Thyroid gland (tissue), 4 donors: ENCODE results near the gene SFPQ. TPM values are rescaled to one million over a fixed set of nuclear protein-coding genes. Genes with fewer than 3 reads are reported as not detected.

Source experiments
- DNase-seq, 2 donors: peaks; one replicate each; pipeline ENCODE4 v3.0.0-alpha.2; 2019
- H3K27ac ChIP-seq, 3 donors: fragments of 200-600 bp; sonication (generic); 1 replicate in 2 of 3; 2 replicates in 1 of 3; pipeline ENCODE4 v1.5.1; 2016 to 2019; ENCODE audit warnings: mild to moderate bottlenecking in 1 of 3, moderate library complexity in 1 of 3
- H3K27me3 ChIP-seq: fragments of 200-600 bp; sonication (generic); one replicate; pipeline ENCODE4 v1.5.1; 2019
- H3K36me3 ChIP-seq, 2 donors: fragments of 200-600 bp; sonication (generic); one replicate each; pipeline ENCODE4 v1.5.1; 2016 to 2019
- H3K4me1 ChIP-seq, 2 donors: fragments of 200-600 bp; sonication (generic); one replicate each; pipeline ENCODE4 v1.5.1; 2017 to 2019
- H3K4me3 ChIP-seq, 3 donors: fragments of 200-600 bp; sonication (generic); replicated peaks in 1 of 3; 1 replicate in 2 of 3; 2 replicates in 1 of 3; pipeline ENCODE4 v1.5.1; 2016; ENCODE audit warnings: mild to moderate bottlenecking in 1 of 3
- H3K9me3 ChIP-seq: fragments of 200-600 bp; sonication (generic); one replicate; pipeline ENCODE4 v1.5.1; 2017
- POLR2A ChIP-seq, 2 donors: fragments of 450-650 bp; IDR thresholded peaks; one replicate each; pipeline ENCODE4 v1.6.1; 2017; ENCODE audit warnings: antibody characterized with exemption in 2 of 2, mild to moderate bottlenecking in 2 of 2, moderate library complexity in 1 of 2
- WGBS, 2 donors: methylation state at CpG; one replicate each; pipeline ENCODE4 v1.1.5; 2017; 5-methylcytosine and 5-hydroxymethylcytosine counted together
- intact Hi-C: fragments of 100-400 bp; cut with DNase I; formaldehyde crosslinking; loops from one replicate; pipeline ENCODE4 v1.15.1; 2023
- total RNA-seq, 4 donors: library from RNA; depleted of rRNA; stranded (reverse); fragments of >200 nt; gene quantifications; one replicate each; pipeline ENCODE4 v1.2.3, GENCODE V29; 2016
- TF ChIP-seq, protein P1 (sequence below), 6 experiments: fragments of 200-600 bp in 3 of 6; fragments of 450-650 bp in 3 of 6; sonication (generic) in 3 of 6; IDR thresholded peaks; one replicate each; pipeline ENCODE4 v1.5.1; 2016 to 2019; ENCODE audit warnings: antibody characterized with exemption in 6 of 6, mild to moderate bottlenecking in 2 of 6, inconsistent platforms in 1 of 6, moderate library complexity in 1 of 6

Gene SFPQ
- total RNA-seq, 4 donors from 2014 or later: 178 to 299 (median 239) TPM

DNA sequence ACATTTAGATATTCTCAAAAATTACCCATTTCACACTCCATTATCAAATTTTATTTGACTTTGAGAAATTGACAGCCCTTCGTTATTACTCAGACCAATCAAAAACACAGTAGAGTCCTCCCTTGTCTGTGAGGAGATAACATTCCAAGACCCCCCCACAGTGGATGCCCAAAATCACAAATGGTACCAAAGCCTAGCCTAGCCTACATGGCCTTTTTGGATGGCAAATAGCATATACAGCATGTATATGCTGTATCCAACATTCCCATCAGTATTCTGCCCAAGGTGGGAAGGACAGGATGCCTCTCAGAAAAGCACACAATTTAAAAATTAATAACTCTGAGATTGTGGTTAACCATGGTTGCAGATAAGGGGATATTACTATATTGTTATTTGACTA lies 17.3 kb downstream of the SFPQ start:
- WGBS, 2 donors: 90 to 93% methylated on average over 1 of the region's 1 CpG
- Histone ChIP-seq H3K27me3 (no peaks in the 10 kb centered on the region), H3K9me3 (no peaks in the 10 kb centered on the region), H3K27ac (no peak overlapping the region), H3K36me3 (peaks cover 36 to 50% of the 10 kb centered on the region in 2 donors), H3K4me3 (no peak overlapping the region), H3K4me1 (peaks cover 6 to 7% of the 10 kb centered on the region in 2 donors)
- DNase-seq: no peak
- TF ChIP-seq POLR2A (IDR thresholded peaks at IDR 0.05): no peak
- TF ChIP-seq, protein P1, sequence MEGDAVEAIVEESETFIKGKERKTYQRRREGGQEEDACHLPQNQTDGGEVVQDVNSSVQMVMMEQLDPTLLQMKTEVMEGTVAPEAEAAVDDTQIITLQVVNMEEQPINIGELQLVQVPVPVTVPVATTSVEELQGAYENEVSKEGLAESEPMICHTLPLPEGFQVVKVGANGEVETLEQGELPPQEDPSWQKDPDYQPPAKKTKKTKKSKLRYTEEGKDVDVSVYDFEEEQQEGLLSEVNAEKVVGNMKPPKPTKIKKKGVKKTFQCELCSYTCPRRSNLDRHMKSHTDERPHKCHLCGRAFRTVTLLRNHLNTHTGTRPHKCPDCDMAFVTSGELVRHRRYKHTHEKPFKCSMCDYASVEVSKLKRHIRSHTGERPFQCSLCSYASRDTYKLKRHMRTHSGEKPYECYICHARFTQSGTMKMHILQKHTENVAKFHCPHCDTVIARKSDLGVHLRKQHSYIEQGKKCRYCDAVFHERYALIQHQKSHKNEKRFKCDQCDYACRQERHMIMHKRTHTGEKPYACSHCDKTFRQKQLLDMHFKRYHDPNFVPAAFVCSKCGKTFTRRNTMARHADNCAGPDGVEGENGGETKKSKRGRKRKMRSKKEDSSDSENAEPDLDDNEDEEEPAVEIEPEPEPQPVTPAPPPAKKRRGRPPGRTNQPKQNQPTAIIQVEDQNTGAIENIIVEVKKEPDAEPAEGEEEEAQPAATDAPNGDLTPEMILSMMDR (IDR thresholded peaks at IDR 0.05): no peak
- intact Hi-C loops: no loop called here

DNA sequence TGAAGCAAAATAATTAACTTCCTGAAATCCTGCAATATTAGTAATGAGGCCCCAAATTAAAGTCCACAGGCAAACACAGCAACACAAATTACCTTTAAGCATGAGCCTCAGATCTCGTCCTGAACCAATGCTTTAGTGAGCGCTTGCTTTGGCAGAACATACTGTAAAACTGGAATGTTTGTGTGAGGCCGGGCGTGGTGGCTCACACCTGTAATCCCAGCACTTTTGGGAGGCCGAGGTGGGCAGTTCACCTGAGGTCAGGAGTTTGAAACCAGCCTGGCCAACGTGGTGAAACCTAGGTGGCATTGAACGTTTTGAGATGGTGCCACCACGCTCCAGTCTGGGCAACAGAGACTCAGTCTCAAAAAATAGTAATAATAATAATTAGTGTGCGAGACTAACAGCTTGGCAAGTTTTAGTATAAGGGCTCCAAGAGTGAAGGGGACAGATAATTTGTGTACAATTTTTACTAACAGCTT lies 17.8 kb downstream of the SFPQ start:
- no peaks in the 10 kb centered on the region for H3K27me3 ChIP-seq
- no peak for DNase-seq
- TF ChIP-seq, protein P1 (IDR thresholded peaks at IDR 0.05): no peak
- no peak for TF ChIP-seq POLR2A (IDR thresholded peaks at IDR 0.05)
- H3K27ac ChIP-seq: no peak overlapping the region
- peaks cover 6 to 7% of the 10 kb centered on the region in 2 donors for H3K4me1 ChIP-seq
- no peaks in the 10 kb centered on the region for H3K9me3 ChIP-seq
- no peak overlapping the region for H3K4me3 ChIP-seq
- peaks cover 32 to 45% of the 10 kb centered on the region in 2 donors for H3K36me3 ChIP-seq
- intact Hi-C loops: no loop called here
- 91 to 93% methylated on average over 9 of the region's 9 CpGs for WGBS, 2 donors

DNA sequence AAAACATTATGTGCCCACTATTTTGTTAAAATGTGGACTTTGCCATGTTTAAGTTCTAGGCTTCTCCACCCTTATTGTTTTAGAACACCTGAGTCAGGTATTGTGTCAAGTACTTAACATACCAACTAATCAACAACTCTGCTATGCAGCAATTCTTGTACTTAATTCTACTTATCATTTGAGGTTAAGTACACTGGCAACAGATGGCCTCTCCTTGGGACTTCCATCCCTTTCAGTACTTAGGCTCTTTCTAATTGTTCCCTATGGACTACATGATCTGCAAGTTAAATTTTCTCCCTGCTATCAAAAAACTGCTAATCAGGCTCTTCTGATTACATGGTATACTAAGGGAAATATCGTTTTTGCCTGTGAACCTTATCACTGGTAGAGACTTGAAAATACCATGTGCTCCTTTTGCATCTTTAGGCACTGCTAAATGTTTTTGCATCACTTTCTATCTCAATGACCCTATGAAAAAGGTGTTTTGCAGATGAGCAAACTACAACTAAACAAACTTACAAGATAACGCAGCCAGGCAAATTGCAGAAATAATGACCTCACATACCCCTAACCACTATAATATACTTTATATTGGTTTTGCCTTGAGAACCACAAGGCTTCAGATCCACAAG lies 18.9 kb downstream of the SFPQ start:
- Histone ChIP-seq H3K9me3 (no peaks in the 10 kb centered on the region), H3K27me3 (no peaks in the 10 kb centered on the region), H3K27ac (no peak overlapping the region), H3K4me1 (peaks cover 4 to 6% of the 10 kb centered on the region in 2 donors), H3K4me3 (no peak overlapping the region), H3K36me3 (peaks cover 22 to 38% of the 10 kb centered on the region in 2 donors)
- WGBS, 2 donors: 69 to 71% methylated on average over 2 of the region's 2 CpGs
- TF ChIP-seq POLR2A (IDR thresholded peaks at IDR 0.05): no peak
- TF ChIP-seq, protein P1 (IDR thresholded peaks at IDR 0.05): no peak
- intact Hi-C loops: no loop called here
- DNase-seq: no peak

DNA sequence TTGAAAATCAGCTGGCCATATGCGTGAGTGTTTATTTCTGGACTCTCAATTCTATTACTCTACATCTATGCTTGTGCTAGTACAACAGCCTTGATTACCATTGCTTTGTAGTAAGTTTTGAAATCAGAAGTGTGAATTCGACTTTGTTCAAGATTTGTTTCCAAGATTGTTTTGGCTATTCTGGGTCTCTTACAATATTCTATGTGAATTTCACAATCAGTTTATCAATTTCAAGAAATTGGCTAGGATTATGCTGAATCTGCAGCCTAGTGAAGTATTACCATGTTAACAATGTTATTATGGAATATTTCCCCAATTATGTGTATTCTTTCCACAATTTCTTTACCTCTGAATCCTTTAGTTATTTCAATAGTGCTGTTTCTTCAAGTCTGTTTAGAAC lies 19.5 kb downstream of the SFPQ start:
- DNase-seq: no peak
- Histone ChIP-seq H3K9me3 (no peaks in the 10 kb centered on the region), H3K27ac (no peak overlapping the region), H3K4me1 (peaks cover 4 to 6% of the 10 kb centered on the region in 2 donors), H3K27me3 (no peaks in the 10 kb centered on the region), H3K36me3 (peaks cover 19 to 36% of the 10 kb centered on the region in 2 donors), H3K4me3 (no peak overlapping the region)
- 79 to 86% methylated on average over 2 of the region's 2 CpGs for WGBS, 2 donors
- TF ChIP-seq, protein P1 (IDR thresholded peaks at IDR 0.05): no peak
- no peak for TF ChIP-seq POLR2A (IDR thresholded peaks at IDR 0.05)
- intact Hi-C loops: no loop called here

DNA sequence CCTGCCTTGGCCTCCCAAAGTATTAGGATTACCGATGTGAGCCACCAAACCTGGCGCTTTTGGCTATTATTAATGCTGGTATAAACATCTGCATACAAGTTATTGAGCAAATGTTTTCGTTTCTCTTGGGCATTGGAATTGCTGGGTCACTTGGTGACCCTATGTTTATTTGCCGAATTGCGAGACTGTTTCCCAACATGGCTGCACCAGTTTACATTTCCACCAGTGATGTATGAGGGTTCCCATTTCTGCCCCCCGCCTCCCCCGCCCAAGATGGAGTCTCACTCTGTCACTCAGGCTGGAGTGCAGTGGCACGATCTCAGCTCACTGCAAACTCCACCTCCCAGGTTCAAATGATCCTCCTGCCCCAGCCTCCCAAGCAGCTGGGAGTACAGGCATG lies 20.9 kb downstream of the SFPQ start:
- 86 to 91% methylated on average over 8 of the region's 8 CpGs for WGBS, 2 donors
- H3K4me1 ChIP-seq: peaks cover 4 to 6% of the 10 kb centered on the region in 2 donors
- no peak for TF ChIP-seq POLR2A (IDR thresholded peaks at IDR 0.05)
- TF ChIP-seq, protein P1 (IDR thresholded peaks at IDR 0.05): no peak
- H3K4me3 ChIP-seq: no peak overlapping the region
- H3K27ac ChIP-seq: no peak overlapping the region
- no peak for DNase-seq
- no peaks in the 10 kb centered on the region for H3K9me3 ChIP-seq
- intact Hi-C loops: no loop called here
- peaks cover 10 to 22% of the 10 kb centered on the region in 2 donors for H3K36me3 ChIP-seq
- H3K27me3 ChIP-seq: no peaks in the 10 kb centered on the region
